CD4-positive, alpha-beta T cell treated with Interleukin-21 for 1 hour (primary cell): ENCODE measurements around the gene GTPBP4.
"Not testable (repeated sequence)": the region's sequence is repeated elsewhere in the genome, so short reads cannot be mapped to it uniquely, and the experiment has no call there.

Experiments used
- DNase-seq: peaks from one replicate; pipeline ENCODE4 v3.0.0-alpha.2; 2020

GTPBP4 gene

DNA sequence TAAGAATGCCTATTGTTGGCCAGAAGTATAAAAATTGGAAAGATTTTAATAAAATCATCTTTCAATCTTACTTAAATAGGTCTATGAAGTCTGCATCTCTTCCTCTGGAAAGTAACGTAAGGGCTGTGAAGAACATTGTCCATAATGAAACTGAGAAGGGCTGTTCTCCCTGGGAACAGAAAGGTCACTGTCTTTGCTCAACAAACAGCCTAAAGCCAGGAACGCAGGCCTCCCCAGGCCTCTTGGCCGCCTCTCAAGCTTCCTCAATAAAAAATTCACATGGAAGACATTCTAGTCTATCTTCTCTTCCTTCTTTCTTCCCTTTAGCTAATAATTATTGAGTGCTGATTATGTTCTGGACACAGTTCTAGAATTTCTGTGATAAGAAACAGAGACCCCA is 46.5 kb downstream of the GTPBP4 start:
- DNase-seq, result no peak

- no peak for DNase-seq
These were observed 47.0 kb downstream of the GTPBP4 start for GRCh38 chr10:1035201-1035600.

- peak; percentile 35 for DNase-seq
These were observed 48.1 kb downstream of the GTPBP4 start for GRCh38 chr10:1036341-1036791.

DNA sequence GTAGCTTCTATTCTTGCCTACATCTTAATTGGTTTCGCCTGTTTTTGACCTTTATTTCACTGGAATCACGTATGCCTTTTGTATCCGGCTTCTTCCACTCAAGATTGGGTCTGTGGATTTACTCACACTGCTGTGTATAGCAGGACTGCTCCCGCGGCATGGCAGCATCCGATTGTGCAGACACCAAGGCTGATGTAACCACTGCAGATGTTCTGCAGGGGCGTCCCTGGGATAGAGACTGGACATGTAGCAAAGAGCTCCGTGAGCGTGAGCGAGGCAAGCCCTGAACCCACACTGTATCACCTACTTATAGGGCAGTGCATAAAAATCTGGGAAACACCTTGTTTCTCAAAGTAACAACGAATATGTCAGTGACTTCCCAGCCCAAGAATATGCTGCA is 48.9 kb downstream of the GTPBP4 start:
- no peak for DNase-seq

GRCh38 chr10:1038769-1039168 is 50.5 kb downstream of the GTPBP4 start:
- DNase-seq, result not testable (repeated sequence)

DNA sequence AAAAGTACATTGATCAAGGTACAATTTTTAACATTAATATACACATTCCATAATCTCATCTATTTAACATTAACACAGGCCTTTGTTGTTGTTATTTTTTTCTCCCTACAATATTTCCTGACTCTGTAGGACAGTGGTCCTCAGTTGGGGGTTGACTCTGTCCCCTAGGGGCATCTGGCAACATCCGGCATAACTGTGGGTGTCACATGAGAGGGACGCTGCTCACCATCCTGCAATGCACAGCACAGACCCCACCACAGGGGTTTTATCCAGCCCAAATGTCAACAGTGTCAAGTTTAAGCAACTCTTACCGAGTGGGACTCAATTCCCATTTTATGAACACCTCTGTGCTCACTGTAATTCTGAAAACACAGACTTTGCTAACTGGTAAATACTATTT is 51.9 kb downstream of the GTPBP4 start:
- no peak for DNase-seq

- no peak for DNase-seq
These were observed 53.3 kb downstream of the GTPBP4 start for GRCh38 chr10:1041514-1041913.

DNA sequence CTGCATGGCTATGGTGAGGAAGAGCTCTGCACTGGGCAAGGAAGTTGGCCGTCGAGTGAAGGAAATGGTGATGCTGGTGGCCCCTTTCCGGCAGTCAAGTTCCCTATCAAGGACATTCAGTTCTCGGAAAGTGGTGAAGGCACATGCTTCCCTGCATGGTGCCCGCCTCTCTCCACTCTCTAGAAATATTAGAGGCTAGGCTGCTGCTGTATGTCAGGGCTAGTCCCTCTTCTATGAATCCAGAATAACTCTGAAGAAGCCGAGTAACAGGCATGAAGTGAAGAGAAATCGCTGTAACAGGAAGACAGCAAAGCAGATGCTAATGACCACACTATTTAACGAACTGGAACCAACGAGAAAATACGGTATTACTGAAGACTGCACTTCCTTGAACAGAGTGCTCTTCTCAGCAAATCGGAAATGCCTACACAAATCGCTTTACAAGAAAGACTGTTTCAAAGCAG is 55.3 kb downstream of the GTPBP4 start:
- peak; percentile 56 for DNase-seq

DNA sequence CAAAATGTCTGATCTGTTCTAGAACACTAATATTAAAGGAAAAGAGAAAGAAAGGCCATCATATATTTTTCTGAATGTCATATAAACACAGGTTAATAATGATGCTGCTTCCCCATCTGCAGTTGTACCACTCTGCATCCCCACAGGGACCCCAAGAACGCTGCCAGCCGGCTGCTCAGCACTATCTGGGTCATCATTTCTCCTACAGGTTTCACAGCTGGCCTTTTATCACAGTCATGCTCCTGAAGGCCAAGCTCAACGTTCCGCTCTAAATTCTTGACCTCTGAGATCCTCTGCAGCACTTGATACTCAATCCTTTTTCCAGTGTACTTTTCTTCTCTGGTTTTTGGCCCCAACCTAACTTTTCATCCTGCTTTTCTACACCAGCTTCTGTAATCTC is 55.9 kb downstream of the GTPBP4 start:
- no peak for DNase-seq

- no peak for DNase-seq
These were observed 56.7 kb downstream of the GTPBP4 start for GRCh38 chr10:1044964-1045363.

- DNase-seq, result no peak
These were observed 57.2 kb downstream of the GTPBP4 start for GRCh38 chr10:1045415-1045814.

- DNase-seq, result no peak
These were observed 59.7 kb downstream of the GTPBP4 start for GRCh38 chr10:1047937-1048336.

DNA sequence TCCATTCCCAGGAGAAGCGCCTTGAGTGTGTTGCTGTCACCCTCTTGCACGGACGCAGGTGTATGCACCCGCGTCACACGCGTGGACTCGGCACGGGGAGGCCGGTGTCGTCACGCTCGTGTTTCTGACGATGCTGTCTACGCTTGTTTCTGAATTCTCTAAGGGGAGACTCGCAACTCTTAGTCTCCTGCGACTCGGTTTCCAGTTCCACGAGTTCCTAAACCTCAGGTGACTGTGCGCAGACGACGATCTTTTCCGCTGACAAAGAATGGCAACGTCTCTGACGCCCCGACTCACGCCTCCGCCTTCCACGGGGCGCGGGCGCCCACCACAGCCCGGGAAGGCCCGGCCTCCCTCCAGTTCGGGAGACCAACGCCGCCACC is 60.1 kb downstream of the GTPBP4 start:
- peak; percentile 69 for DNase-seq

DNA sequence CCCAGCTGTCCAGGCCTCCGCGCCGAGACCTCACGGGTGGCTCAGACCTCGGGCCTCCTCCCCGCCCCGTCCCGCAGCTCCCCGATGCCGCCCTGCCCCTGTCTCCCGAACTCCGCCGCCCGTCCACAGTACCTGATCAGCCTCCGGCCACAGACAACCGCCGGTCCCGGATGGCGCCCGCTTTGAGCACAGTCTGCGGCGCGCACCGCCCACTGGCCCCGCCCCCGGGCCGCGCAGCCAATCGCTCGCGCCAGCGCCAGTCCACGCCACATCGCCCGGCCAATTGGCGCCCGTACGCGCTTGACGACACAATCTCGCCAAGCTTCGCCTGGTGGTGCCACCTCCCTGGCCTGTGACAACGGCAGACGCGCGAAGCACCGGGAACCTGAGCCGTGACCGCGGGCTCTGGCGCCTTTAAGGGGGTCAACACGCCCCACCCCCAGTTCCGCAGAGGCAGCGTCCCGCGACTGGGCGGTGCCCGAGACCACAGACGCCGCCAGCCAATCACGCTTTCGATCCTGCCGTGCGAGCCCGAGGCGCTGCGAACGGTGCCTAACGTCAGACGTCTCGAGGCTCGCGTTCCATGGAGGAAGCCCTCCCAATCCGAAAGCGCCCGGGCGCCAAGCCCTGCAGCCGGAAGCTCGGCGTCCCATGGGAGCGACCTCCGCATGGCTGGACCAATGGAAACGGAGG is 60.6 kb downstream of the GTPBP4 start, which contains the start of gene IDI1:
IDI1 (minus strand) TSS at position 388 of the 693 bp plus-strand sequence; CDS start at position 272, 116 bp downstream.
- peak; percentile 98 for DNase-seq

DNA sequence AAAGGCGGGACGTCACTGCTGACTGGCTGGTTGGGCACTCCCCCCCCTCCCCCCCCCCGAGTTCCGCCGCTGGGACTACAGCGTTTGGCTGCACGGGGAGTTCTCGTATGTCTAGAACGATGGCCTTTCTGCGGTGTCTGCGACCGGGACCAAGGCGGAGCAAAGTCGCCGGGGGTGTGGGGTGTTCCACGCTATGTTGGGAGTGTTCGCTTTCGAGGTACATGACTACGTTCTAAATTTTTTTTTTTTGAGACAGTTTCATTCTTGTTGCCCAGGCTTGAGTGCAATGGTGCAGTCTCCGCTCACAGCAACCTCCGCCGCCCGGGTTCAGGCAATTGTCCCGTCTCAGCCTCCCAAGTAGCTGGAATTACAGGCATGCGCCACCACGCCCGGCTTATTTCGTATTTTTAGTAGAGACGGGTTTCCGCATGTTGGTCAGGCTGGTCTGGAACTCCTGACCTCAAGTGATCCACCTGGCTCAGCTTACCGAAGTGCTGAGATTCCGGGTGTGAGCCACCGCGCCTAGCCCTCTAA is 61.3 kb downstream of the GTPBP4 start:
- DNase-seq, result no peak

- DNase-seq, result peak; percentile 41
These were observed 61.9 kb downstream of the GTPBP4 start for GRCh38 chr10:1050145-1050544.

DNA sequence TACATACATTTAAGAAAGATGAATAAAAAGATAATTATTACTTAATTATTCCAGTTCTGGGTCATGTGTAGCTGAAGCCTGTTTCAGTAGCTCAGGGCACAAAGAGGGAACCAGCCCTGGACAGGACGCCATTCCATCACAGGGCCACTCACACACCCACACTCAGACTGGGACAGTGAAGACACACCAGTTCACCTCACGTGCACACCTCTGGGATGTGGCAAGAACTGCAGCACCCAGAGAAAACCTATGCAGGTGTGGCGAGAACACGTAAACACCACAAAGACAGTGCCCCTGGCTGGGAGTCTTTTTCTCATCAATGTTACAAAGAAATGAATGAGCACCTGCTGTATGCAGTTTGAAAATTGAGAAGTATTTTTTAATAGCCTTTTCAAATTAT is 62.3 kb downstream of the GTPBP4 start:
- peak; percentile 70 for DNase-seq

DNA sequence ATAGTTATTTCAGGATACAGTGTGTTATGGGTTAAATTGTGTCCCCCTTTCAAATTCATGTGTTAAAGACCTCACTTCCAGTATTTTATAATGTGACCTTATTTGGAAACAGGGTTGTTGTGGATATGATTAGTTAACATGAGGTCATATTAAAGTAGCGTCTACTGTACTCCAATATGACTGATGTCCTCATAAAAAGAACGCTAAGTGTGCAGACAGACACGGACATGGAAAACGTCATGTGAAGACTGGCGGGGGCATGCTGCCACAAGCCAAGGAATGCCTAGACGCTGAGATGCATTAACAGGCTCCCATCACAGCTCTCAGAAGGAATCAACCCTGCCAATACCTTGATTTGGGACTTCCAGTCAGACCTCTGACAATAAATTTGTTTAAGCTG is 66.5 kb downstream of the GTPBP4 start:
- no peak for DNase-seq

- DNase-seq, result peak; percentile 88
These were observed 68.3 kb downstream of the GTPBP4 start, which contains the start of gene WDR37 for GRCh38 chr10:1056326-1057105. WDR37 (plus strand) TSS chr10:1056385; CDS start chr10:1072156, 15,771 bp downstream.

- DNase-seq, result no peak
These were observed 68.9 kb downstream of the GTPBP4 start for GRCh38 chr10:1057106-1057657.

- DNase-seq, result no peak
These were observed 69.8 kb downstream of the GTPBP4 start for GRCh38 chr10:1058017-1058416.

- no peak for DNase-seq
These were observed 71.7 kb downstream of the GTPBP4 start for GRCh38 chr10:1059902-1060301.
